Endothelial cell (in vitro differentiated cells): ENCODE measurements around the gene SLC47A1. TPM values are rescaled to one million over a fixed set of nuclear protein-coding genes. Genes with fewer than 3 reads are reported as not detected.

Source experiments
- DNase-seq: peaks from one replicate; pipeline ENCODE4 v3.0.0; 2021; ENCODE audit warnings: low spot score
- H3K27ac Mint-ChIP-seq: one replicate; pipeline ENCODE4 v1.8.0; 2021; ENCODE audit warnings: mixed read lengths, inconsistent platforms; ENCODE audit not compliant: unreplicated experiment
- H3K27me3 Mint-ChIP-seq: one replicate; pipeline ENCODE4 v1.8.0; 2021; ENCODE audit warnings: mild to moderate bottlenecking, moderate library complexity, mixed read lengths, inconsistent platforms; ENCODE audit not compliant: unreplicated experiment
- H3K36me3 Mint-ChIP-seq: one replicate; pipeline ENCODE4 v1.8.0; 2021; ENCODE audit warnings: mild to moderate bottlenecking, low read depth, mixed read lengths, inconsistent platforms; ENCODE audit not compliant: unreplicated experiment
- H3K4me1 Mint-ChIP-seq: one replicate; pipeline ENCODE4 v1.8.0; 2021; ENCODE audit warnings: mild to moderate bottlenecking, mixed read lengths, inconsistent platforms; ENCODE audit not compliant: unreplicated experiment
- H3K4me3 Mint-ChIP-seq: one replicate; pipeline ENCODE4 v1.8.0; 2021; ENCODE audit warnings: mild to moderate bottlenecking, mixed read lengths, inconsistent platforms; ENCODE audit not compliant: unreplicated experiment
- H3K9me3 Mint-ChIP-seq: one replicate; pipeline ENCODE4 v1.8.0; 2021; ENCODE audit warnings: mixed read lengths, inconsistent platforms; ENCODE audit not compliant: unreplicated experiment
- CTCF ChIP-seq: fragments of 200-600 bp; sonication (generic); IDR thresholded peaks from one replicate; pipeline ENCODE4 v1.5.0; 2021; ENCODE audit warnings: antibody characterized with exemption; ENCODE audit not compliant: unreplicated experiment
- long read RNA-seq: library from polyadenylated mRNA; unstranded; transcript quantifications from one replicate; pipeline ENCODE4 v2.0.0, GENCODE V29; 2020; ENCODE audit not compliant: unreplicated experiment
- total RNA-seq: library from RNA; stranded (reverse); fragmentation: NEBNext Ultra II Directional; extraction: Animal tissue kit (Norgen Biotek cat#: 25700); gene quantifications from one replicate; pipeline ENCODE4 v1.2.1, GENCODE V29; 2021; ENCODE audit not compliant: unreplicated experiment

SLC47A1 gene
- total RNA-seq: 6.8 TPM
- long read RNA-seq, partial matches to known transcripts: 0 of 5 reads
- long read RNA-seq, other reads (novel, unspliced or antisense): 5 of 5 reads

- H3K27ac Mint-ChIP-seq: no peak within 1 kb of the TSS
- no peaks in the 10 kb centered on the region for H3K36me3 Mint-ChIP-seq
- peaks cover 18% of the 10 kb centered on the region for H3K27me3 Mint-ChIP-seq
- H3K4me1 Mint-ChIP-seq: peaks cover 23% of the 10 kb centered on the region
- peak; percentile 33 for DNase-seq
- TF ChIP-seq CTCF: no peak
- H3K9me3 Mint-ChIP-seq: no peaks in the 10 kb centered on the region
- H3K4me3 Mint-ChIP-seq: peak within 1 kb of the TSS; percentile 65
Measured at GRCh38 chr17:19533718-19534561, at the start of gene SLC47A1. Gene SLC47A1, plus strand, starts transcription at chr17:19533854. Its CDS starts 86 bp downstream, at chr17:19533940.

GRCh38 chr17:19485800-19486340 is 47.8 kb upstream of the SLC47A1 start:
- Mint-ChIP-seq H3K9me3 (no peaks in the 10 kb centered on the region), H3K4me3 (no peak overlapping the region), H3K27me3 (peaks cover 9% of the 10 kb centered on the region), H3K27ac (no peak overlapping the region), H3K36me3 (no peaks in the 10 kb centered on the region), H3K4me1 (no peaks in the 10 kb centered on the region)
- DNase-seq: no peak
- TF ChIP-seq CTCF: no peak

GRCh38 chr17:19486351-19487023 is 47.2 kb upstream of the SLC47A1 start:
- peaks cover 9% of the 10 kb centered on the region for H3K27me3 Mint-ChIP-seq
- no peak for TF ChIP-seq CTCF
- DNase-seq: no peak
- peak overlapping the region; percentile 18 for H3K4me3 Mint-ChIP-seq
- H3K4me1 Mint-ChIP-seq: no peaks in the 10 kb centered on the region
- H3K36me3 Mint-ChIP-seq: no peaks in the 10 kb centered on the region
- H3K27ac Mint-ChIP-seq: no peak overlapping the region
- no peaks in the 10 kb centered on the region for H3K9me3 Mint-ChIP-seq

GRCh38 chr17:19487024-19487600 is 46.5 kb upstream of the SLC47A1 start:
- peaks cover 4% of the 10 kb centered on the region for H3K4me1 Mint-ChIP-seq
- no peak overlapping the region for H3K4me3 Mint-ChIP-seq
- H3K27me3 Mint-ChIP-seq: peaks cover 9% of the 10 kb centered on the region
- H3K27ac Mint-ChIP-seq: no peak overlapping the region
- H3K9me3 Mint-ChIP-seq: no peaks in the 10 kb centered on the region
- no peak for DNase-seq
- no peaks in the 10 kb centered on the region for H3K36me3 Mint-ChIP-seq
- no peak for TF ChIP-seq CTCF
